Hippocampal formation (tissue), 2 donors: ENCODE data around the gene KIT.
A peak's percentile ranks its signal among the peaks of the same experiment; 100 is the strongest.

ENCODE experiments used
- DNase-seq, 2 donors: peaks; one replicate each; lab custom pipeline; 2025; lab: John Stamatoyannopoulos, UW

KIT gene

DNA sequence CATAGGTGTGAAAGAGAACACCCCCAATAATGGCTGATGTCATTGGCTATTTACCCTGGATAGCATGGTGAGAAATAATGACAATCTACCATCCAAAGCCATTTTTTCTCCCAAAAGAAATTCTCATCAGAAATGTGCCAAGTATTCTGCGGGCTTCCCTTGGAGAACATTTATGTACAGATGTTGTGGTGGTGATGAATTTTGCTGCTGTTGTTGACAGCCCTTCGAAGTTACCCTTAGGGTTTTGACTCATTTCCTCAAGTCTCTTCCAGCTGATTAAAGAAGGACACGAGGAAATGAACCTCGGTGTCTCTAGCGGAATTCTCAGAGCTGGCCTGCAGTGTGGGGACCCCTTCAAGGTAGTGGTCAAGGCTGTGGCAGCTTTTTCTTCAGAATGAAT is 3.4 kb downstream of the KIT start:
- DNase-seq = no peak

DNA sequence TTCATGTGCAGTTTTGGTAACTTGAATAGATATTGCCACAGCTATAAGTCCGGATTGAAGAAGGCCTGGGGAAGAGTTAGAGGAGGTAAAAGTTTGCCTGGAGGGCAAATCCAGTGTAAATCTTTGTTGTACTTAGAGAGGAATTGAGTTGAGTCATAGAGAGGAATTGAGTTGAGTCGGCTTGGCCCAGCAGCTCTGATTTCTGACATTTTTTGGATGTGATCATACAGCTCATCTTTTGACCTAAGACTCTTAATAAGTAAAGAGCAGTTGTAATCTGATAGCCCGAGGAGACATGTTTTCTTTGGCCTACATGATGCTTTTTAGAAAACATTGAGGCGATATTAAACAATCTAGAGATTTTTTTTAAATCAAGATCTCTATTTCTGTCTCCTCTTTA is 3.9 kb downstream of the KIT start:
- DNase-seq = no peak

DNA sequence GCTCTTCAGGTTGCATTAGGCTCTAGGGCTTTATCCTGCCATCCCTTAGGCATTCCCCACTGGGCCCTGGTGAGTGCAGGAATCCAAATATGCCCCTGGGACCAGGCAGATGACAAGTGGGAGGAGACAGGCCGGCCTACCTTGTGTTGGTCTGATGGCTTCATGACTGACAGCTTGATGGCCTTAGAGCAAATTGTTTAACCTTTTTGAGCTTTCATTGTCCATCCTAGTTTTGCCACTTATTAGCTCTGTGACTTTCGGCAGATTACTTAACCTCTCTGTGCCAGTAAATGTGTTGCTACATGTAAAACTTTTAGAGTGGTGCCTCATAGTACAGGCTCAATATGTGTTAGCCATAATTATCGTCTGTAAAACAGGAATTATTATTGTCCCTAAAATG is 4.4 kb downstream of the KIT start:
- DNase-seq = no peak

DNA sequence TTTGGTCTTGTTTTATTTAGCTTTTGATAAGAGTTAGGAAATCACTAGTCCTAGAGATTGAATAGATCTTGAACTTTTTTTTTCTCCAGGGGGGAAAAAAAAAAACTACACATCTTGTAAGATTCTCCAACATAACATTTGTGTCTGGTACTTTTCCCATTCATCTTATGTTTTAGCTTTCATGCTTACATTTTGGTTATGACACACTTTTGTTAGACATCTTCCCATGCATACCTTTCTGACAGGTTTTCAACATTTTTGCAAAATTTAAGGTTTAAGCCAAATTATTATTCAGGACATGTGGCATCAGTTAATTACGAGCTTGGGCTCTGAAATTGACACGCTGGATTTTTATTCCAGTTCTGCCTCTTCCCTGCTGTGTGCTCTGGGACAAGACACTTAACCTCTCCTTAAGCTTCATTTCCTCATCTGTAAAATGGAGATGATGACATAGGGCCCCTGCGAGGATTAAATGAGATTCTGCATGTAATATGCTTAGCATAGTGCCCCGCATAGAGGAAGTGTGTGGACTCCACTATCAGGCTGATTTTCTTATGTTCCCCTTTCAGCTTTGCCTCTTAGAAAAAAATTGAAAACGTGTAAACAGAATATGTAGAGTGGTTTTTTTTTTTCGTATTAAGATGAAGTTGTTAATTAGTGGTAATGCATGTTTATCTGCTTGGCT is 5.3 kb downstream of the KIT start:
- DNase-seq = no peak

DNA sequence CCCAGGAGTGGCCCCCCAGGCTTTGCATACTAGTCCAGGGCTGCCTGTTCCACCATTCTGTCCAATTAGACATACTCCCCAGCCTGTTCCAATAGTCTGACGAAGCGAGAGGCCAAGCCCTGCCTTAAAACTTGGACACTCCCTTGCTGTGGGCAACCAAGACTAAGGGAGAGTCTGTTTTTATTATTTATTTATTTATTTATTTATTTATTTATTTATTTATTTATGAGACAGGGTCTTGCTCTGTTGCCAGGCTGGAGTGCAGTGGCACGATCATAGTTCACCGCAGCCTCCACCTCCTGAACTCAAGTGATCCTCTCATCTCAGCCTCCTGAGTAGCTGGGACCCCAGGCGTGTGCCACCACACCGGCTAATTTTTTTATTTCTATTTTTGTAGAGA is 6.6 kb downstream of the KIT start:
- DNase-seq = no peak

DNA sequence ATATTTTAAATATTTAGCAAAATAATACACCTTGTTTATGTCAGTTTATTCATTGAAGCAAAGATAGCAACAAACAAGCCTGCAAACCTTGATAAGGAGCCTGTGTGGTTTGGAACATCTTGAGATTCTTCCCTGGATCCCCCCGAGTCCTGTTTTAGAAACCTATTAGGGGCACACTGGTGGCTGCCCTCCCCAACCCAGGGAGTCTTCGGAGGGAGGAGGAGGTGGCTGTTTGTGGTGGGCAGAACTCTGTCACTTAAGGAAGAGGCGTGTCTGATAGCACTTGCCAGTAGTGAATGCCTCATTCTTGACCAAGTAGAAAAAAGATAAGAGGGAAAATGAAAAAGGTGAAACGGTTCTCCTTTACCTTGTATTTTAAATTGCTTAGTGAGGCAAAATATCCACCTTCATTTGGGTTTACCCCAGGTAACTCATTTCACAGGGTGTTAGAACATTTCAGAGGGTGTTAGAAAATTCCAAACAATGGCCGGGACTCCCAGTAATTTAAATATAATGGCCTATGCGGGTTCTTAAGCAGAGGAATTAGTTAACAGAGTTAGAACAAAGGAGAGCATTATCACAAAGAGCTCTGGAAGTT is 10.4 kb downstream of the KIT start:
- no peak for DNase-seq

DNA sequence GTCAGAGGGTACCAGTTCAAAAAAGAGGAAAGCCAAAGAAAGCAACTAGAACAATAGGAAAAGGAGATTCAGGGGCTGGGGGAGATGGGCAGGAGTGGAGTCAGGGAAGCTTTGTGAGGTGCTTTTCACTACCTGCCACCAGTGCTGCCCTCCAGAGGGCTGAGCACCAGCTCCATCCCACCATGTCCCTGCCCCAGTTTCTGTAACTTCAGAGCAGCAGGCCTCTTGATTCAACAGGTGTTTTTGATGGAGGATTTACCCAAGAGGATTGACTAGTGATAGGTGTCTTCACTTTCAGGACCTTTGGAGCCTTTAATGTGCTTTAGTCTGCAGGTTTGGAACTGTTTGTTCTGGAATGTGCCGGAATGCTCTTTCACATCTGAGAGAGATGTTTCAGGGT is 12.1 kb downstream of the KIT start:
- no peak for DNase-seq

DNA sequence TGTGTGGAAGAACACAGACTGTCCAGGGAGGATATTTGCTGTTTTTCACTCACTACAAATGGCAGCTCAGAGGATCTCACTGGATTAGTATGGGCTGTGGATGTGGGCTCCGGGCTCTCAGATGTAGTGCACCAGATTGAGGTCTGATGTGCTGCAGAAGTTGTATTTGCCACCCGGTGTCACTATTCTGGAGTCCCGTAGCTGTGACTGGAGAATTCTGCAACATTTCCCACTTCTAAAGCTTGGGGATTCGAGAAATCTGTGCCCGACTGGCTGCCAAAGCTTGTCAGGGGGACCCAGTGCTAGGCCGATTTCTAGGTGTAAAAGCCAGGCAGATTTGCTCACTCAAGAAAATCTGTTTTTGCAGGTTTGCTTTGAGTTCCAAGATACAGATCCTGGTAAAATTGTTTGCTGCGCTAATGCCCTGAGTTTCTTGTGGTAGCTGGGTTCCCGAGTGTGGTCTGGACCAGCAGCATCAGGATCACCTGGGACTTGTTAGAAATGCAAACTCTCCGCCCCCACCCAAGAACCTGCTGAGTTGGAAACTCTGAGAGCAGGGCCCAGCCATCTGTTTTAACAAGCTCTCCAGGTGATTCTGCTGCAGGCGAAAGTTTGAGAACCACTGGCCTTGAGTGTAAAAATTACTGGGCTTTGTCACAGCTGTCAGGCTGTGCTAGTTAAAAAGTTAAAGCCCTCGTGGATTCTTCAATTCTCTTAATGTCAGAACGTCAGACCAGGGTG is 18.1 kb downstream of the KIT start:
- DNase-seq = peak in 1 of 2 donors; percentile 15

DNA sequence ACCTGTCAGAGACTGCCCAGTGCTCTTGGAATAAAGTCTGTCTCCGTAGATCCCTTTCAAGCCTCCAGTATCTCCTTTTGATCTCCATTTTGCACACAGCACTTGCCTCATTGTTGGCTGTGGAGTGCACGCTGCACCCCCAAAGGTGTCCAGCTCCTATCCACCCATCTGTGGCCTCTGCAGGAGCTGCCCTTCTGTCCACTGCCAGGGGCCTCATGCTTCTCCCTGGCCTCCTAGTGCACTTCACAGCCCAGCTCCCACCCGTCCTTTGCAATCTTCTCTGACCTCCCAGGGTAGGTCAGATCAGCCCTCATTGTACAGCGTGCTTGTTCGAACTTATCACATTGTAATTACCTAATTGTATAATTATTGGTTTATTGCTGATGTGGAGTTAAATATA is 18.9 kb downstream of the KIT start:
- DNase-seq = no peak

DNA sequence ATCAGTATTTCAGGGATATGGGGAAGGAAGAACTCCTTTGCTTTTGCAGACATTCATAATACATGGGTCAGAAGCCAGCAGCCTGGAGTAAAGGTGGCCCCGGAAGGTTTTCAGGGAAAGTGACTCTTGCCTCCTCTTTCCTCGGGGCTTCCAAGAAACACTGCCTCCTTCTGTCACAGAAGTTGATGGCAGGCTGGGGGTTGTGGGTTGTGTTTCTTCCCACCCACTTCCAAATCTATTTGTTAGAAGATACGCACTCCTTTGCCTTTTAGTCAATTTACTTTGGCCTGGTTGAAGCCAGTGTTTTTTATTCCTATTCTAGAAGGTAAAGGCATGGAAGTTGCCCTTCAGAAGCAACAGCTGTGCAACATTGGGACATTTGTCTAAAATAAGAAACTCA is 19.7 kb downstream of the KIT start:
- no peak for DNase-seq

DNA sequence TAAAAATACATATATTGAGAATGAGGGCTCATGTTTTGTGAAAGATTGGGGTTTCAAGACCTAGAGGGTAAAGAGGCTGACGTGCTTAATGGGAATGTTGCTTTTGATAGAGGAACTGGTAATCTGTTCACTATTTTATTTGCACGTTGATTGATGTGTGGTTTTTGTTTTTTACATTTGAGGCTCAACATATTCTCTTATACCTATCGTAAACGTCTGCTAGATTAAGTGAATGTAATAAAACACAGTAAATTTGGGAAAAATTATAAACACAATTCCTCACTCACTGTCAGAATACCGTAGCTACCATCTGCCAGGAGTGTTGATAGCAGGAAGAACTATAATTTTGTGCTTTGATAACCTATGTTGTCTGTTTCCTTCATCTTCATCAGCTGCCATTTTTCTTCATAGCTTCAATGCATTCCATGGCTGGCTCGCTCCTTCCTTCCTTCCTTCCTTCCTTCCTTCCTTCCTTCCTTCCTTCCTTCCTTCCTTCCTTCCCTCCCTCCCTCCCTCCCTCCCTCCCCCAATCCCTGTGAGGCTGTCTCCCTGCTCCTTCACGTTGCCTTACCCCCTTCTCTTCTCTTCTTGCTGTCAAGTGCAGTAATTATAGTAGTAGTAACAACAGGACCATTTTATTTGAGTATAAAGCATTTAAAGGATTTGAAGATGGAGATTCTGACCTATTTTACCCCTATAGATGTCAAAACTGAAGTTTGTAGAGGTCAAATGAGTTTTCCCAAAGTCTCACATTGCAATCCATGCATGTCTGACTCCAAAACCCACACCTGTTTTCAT is 20.3 kb downstream of the KIT start:
- DNase-seq = no peak

DNA sequence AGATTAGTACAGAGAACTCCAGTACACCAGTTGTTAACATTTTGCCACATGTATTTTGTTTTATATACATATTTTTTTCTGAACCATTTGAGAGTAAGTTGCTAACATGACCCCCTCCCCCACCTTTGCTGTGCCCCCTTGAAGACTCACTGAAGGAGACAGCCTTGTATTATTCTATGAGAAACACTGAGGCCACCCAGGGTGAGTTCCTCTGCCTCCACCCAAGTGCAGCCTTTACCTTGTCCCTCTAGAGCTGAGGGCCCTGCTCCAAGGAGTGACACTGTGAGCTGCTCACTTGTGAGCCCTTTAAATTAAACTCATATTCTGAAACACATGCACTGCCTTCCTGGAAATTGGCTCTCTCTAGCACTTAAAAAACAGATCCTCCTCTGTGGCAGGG is 21.1 kb downstream of the KIT start:
- no peak for DNase-seq

DNA sequence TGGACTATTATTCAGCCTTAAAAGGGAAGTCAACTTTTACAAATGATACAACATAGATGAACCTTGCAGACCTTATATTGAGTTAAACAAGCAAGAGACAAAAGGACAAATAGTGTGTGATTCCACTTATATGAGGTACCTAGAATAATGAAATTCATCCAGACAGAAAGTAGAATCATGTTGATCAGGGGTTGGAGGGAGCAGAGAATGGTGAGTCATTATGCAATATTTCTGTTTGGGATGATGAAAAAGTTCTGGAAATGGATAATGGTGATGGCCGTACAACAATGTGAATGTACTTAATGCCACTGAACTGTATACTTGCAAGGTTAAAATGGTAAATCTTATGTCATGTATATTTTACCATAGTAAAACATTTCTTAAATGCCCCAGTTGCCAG is 22.1 kb downstream of the KIT start:
- no peak for DNase-seq

DNA sequence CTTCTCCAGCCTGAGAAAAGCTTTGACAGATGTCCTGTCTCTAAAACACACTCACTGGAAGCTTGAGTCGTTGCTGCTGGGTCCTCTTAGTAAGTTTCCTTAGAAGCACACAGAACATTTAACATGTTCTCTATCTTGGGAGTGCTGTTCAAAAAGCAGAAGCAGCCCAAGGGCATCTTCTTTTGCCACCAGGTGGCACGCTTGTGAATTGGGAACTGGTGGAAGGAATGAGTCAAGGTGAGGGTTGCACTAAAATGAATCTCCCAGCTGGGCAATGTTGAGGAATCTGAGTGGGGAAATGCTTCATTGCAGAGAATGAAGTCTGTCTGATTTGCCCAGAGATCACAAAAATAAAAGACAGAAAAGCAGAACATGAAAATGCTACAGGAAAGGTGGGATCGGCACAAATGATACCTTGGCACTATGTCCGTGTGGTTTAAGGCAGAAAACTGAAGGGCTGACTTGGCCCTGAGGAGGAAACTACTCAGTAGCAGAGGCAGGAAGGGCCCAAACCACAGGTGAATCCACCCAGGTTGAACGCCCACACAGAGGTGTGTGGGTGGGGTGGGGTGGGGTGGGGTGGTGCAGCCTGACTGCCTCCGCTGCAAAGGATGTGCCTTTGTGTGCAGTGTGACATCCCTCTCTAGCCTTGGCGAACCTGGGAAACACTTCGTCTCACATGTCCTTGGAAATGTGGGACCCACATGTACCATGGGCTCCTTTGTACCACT is 26.0 kb downstream of the KIT start:
- no peak for DNase-seq

DNA sequence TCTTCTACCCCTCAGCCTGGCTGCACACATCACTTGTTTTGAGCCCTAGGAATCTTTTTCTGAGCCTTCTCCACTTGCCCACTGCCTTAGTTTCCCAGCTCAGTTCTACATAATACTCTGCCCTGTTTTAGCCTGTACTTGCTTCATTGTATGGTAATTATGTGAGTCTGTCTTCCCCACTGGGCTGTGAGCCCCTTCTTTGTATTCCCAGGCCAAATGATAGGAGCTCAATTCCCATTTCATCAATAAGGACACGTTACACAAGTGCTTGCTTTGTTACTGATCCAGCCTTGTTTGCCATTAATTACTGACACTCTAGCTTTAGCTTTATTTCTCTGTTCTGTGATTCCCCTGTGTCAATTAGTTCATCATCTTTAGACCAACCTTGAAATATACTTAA is 28.1 kb downstream of the KIT start:
- DNase-seq = no peak

DNA sequence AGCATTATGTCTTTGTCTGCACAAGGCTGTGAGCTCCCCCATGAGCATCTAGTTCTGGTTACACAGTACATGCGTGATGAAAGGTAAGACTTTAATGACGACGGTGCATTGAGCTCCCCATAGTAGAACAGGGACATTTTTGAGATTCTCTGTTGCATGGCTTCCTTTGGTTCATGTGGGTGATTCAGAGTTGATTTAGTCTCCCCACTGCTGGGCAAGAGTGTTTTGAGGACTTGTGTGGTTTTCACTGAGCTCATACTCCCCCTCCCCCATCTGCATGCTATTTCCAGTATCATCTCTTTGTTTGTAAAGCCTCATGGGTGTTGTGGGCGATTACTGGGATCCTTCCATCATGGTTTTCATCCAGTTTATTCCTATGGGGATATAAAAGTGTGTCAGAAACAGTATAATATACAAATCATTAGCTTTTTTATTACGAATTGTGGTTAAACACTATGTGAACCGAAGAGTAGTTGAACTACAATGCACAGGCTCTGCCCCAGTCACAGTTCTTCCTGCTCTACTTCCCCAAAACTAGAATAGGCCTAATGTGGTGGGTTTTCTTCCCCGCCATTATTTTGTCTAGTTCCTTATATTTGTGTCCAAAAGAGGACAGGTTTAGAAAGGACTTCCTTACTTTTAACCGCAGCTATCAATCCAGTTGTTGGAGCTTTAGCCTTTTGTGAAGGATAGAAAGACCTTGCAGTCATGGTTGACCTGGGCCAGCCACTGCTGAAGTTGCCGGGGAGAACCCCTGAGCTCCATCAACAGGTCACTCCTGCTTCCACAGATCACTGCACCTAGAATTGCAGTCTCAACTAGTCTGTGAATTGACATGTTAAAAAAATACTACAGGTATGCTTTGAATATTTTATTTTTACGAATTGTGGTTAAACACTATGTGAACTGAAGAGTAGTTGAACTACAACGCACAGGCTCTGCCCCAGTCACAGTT is 30.4 kb downstream of the KIT start:
- DNase-seq = no peak

DNA sequence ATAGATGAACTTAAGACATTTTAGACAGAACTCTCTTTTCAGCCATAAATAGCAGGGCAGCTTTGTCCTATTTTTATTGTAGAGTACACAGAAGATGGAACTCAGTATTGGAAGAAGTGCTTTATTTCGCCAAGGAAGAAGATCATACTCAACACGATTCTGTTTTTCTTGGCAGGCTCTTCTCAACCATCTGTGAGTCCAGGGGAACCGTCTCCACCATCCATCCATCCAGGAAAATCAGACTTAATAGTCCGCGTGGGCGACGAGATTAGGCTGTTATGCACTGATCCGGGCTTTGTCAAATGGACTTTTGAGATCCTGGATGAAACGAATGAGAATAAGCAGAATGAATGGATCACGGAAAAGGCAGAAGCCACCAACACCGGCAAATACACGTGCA is 37.6 kb downstream of the KIT start:
- no peak for DNase-seq

DNA sequence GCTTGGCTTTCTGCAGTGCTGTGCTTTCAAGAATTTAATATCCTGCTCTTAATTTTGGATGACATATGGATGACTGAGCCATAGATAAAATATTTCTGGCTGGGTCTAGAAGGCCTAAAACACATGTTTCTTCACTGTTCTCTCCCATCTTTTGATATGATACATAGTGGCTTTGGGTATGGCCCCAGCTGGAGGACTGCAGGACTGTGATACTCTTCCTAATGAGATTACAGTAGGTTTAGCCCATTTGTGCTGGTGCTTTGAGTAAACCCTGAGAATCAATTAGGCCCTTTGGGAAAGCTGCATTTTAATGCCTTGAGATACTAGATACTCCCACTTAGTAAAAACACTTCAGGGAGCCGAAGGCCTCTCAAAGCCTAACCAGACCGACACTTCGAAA is 38.0 kb downstream of the KIT start:
- no peak for DNase-seq

DNA sequence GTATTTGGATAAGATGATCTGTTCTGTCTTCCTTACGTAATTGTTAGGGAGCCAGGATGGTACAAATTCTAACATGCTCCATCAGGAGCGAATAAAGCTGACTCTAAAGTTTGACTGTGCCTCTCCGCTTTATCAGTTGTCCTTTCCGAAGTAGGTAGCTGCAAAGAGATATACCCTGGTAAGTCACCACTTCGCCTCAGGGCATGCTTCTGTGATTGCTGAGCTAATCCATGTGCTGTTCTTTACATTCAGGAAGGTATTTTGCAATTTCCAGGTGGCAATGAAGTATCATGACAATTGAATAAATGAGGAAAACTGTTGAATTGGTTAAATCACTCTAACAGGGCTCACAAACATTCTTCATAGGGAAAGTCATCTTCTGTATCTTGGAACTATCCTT is 38.9 kb downstream of the KIT start:
- DNase-seq = no peak

DNA sequence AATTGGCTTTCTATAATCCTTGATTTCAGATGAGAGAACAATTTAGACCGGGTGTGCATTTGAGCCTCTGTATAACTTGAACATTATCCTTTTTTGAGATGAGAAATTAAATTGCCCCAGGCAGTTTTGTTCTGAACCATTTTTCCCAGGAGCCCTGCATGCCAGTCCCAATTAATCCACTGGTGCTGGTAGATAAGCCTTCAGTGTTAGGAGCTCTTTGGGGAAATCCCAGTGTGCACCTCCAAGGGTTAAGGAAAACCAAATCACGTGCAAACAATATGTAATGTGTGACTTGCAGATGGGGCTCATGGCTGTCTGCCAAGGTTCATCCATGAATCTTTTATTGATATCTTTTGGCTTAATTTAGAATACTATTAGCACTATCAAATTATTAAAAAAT is 43.2 kb downstream of the KIT start:
- DNase-seq = no peak

DNA sequence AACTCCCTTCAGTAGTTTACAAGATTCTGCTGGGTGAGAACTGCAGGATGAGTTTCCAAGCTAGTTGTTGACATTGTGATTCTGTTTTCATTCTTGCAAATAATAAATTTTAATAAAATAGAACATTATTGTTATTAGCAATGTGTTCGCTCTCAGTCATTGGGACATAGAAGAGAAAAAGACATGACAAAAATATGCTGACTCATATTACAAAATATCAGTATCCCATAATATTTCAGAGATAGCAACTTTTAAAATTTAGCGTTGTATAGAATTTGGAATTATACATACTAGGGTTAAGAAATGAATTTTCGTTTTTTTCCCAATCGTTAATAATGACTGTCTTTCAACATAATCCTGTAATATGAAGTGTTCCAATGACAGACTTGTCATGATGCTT is 45.4 kb downstream of the KIT start:
- DNase-seq = no peak
